Activated CD8-positive, alpha-beta memory T cell treated with anti-CD3 and anti-CD28 coated beads for 1 hour (primary cell): ENCODE results near the gene TANC2.

Experiments used
- DNase-seq, 2 donors: peaks; one replicate each; pipeline ENCODE4 v3.0.0-alpha.2; 2020; ENCODE audit warnings: low read depth in 1 of 2; ENCODE audit errors: extremely low read depth in 1 of 2

Gene TANC2

GRCh38 chr17:62999736-63000135 is 33.7 kb downstream of the TANC2 start:
- DNase-seq = no peak

GRCh38 chr17:63001689-63002394 is 35.8 kb downstream of the TANC2 start:
- no peak for DNase-seq

GRCh38 chr17:63002625-63003024 is 36.6 kb downstream of the TANC2 start:
- no peak for DNase-seq

- DNase-seq = no peak
Observed at GRCh38 chr17:63015824-63016223, 49.8 kb downstream of the TANC2 start.
